Measurements from ENCODE around the gene ATF7IP2.
A peak's percentile ranks its signal among the peaks of the same experiment; 100 is the strongest.

The ATF7IP2 gene

GRCh38 chr16:10510279-10510678 lies 124.4 kb downstream of the ATF7IP2 start:
- peaks cover 5% of the 10 kb centered on the region for H3K36me3 Mint-ChIP-seq (ENCODE audit: insufficient read depth)
- no peaks in the 10 kb centered on the region for H3K9me3 Mint-ChIP-seq
- H3K27ac Mint-ChIP-seq (ENCODE audit: low read depth), result no peak overlapping the region
- no peak overlapping the region for H3K4me3 Mint-ChIP-seq
- no peaks in the 10 kb centered on the region for H3K4me1 Mint-ChIP-seq
- ATAC-seq (replicated peaks; ENCODE audit: extremely low read depth, poor library complexity, severe bottlenecking) (no peak), DNase-seq (ENCODE audit: low spot score in 2 of 2) (no peak)
- no peaks in the 10 kb centered on the region for H3K27me3 Mint-ChIP-seq

DNA sequence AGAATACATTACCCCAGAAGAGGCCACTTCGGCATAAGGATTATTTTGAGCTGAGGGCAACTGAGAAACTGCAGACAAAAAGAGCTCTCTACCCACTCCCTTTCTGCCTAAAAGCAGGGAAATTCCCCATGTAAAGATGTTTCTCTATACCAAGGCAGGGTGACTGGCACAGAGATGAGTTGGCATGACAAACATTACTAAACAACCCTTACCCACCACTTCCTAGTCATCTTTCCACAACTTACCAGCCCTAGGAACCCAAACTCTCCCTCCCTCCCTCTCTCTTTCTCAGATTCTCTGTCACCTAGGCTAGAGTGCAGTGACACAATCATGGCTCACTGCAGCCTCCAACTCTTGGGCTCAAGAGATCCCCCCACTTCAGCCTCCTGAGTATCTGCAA lies 126.0 kb downstream of the ATF7IP2 start:
- H3K4me1 Mint-ChIP-seq, result no peaks in the 10 kb centered on the region
- ATAC-seq (replicated peaks; ENCODE audit: extremely low read depth, poor library complexity, severe bottlenecking) (no peak), DNase-seq (ENCODE audit: low spot score in 2 of 2) (no peak)
- no peaks in the 10 kb centered on the region for H3K27me3 Mint-ChIP-seq
- H3K4me3 Mint-ChIP-seq, result no peak overlapping the region
- peaks cover 5% of the 10 kb centered on the region for H3K36me3 Mint-ChIP-seq (ENCODE audit: insufficient read depth)
- H3K9me3 Mint-ChIP-seq, result no peaks in the 10 kb centered on the region
- no peak overlapping the region for H3K27ac Mint-ChIP-seq (ENCODE audit: low read depth)

- H3K9me3 Mint-ChIP-seq, result no peaks in the 10 kb centered on the region
- peaks cover 5% of the 10 kb centered on the region for H3K36me3 Mint-ChIP-seq (ENCODE audit: insufficient read depth)
- DNase-seq (ENCODE audit: low spot score in 2 of 2) (peak; percentile 22 to 30), ATAC-seq (replicated peaks; ENCODE audit: extremely low read depth, poor library complexity, severe bottlenecking) (no peak)
- no peak overlapping the region for H3K27ac Mint-ChIP-seq (ENCODE audit: low read depth)
- H3K27me3 Mint-ChIP-seq, result no peaks in the 10 kb centered on the region
- H3K4me1 Mint-ChIP-seq, result no peaks in the 10 kb centered on the region
- H3K4me3 Mint-ChIP-seq, result no peak overlapping the region
Measured at GRCh38 chr16:10514369-10515055, 128.7 kb downstream of the ATF7IP2 start.

- peaks cover 13% of the 10 kb centered on the region for H3K27me3 Mint-ChIP-seq
- H3K27ac Mint-ChIP-seq (ENCODE audit: low read depth), result no peak overlapping the region
- ATAC-seq (replicated peaks; ENCODE audit: extremely low read depth, poor library complexity, severe bottlenecking), result no peak
- no peaks in the 10 kb centered on the region for H3K4me1 Mint-ChIP-seq
- no peak for DNase-seq (ENCODE audit: low spot score in 2 of 2)
- no peaks in the 10 kb centered on the region for H3K36me3 Mint-ChIP-seq (ENCODE audit: insufficient read depth)
- H3K9me3 Mint-ChIP-seq, result no peaks in the 10 kb centered on the region
- H3K4me3 Mint-ChIP-seq, result no peak overlapping the region
Measured at GRCh38 chr16:10517868-10518267, 132.0 kb downstream of the ATF7IP2 start.

- Mint-ChIP-seq H3K27ac (ENCODE audit: low read depth) (no peak overlapping the region), H3K36me3 (ENCODE audit: insufficient read depth) (no peaks in the 10 kb centered on the region), H3K27me3 (peaks cover 13% of the 10 kb centered on the region), H3K4me3 (no peak overlapping the region), H3K9me3 (no peaks in the 10 kb centered on the region), H3K4me1 (no peaks in the 10 kb centered on the region)
- no peak for ATAC-seq (replicated peaks; ENCODE audit: extremely low read depth, poor library complexity, severe bottlenecking)
- no peak for DNase-seq (ENCODE audit: low spot score in 2 of 2)
Measured at GRCh38 chr16:10518479-10519041, 132.7 kb downstream of the ATF7IP2 start.

GRCh38 chr16:10519297-10519696 lies 133.4 kb downstream of the ATF7IP2 start:
- DNase-seq (ENCODE audit: low spot score in 2 of 2) (no peak), ATAC-seq (replicated peaks; ENCODE audit: extremely low read depth, poor library complexity, severe bottlenecking) (no peak)
- Mint-ChIP-seq H3K4me1 (no peaks in the 10 kb centered on the region), H3K4me3 (no peak overlapping the region), H3K9me3 (no peaks in the 10 kb centered on the region), H3K36me3 (ENCODE audit: insufficient read depth) (no peaks in the 10 kb centered on the region), H3K27me3 (peaks cover 13% of the 10 kb centered on the region), H3K27ac (ENCODE audit: low read depth) (no peak overlapping the region)

DNA sequence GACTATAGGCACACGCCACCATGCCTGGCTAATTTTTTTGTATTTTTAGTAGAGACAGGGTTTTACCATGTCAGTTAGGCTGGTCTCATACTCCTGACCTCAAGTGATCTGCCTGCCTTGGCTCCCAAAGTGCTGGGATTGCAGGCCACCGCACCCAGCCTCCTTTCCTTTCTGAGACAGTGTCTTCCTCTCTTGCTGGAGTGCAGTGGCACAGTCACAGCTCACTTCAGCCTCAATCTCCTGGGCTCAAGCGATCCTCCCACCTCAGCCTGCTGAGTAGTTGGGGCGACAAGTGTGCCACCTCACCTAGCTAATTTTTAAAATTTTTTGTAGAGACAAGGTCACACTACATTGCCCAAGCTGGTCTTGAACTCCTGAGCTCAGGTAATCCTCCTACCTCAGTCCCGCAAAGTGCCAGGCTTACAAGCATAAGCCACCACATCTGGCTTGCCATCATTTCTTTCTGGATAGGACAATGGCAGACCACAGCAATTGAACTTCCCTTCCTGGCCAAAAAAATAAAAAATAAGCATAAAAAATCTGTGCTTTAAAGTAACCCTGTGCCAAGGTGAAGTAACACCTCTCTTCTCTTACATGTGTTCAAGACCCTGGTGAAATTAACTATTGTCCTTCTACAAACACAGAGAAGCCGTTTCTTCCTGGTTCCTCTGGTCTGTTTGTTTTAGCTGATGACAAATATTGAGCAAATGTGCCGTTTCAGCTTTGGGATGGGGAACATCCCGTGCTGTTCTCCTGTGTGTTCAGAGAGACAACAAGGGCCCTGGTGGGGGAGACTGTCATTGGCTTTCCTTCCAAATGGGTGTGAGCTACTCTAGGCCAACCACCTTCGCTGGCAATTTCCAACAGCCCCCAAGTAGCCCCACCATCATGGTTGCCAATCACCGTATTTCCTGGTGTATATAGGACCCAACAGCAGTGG lies 134.3 kb downstream of the ATF7IP2 start:
- no peaks in the 10 kb centered on the region for H3K9me3 Mint-ChIP-seq
- H3K4me1 Mint-ChIP-seq, result no peaks in the 10 kb centered on the region
- ATAC-seq (replicated peaks; ENCODE audit: extremely low read depth, poor library complexity, severe bottlenecking), result no peak
- no peak for DNase-seq (ENCODE audit: low spot score in 2 of 2)
- H3K36me3 Mint-ChIP-seq (ENCODE audit: insufficient read depth), result no peaks in the 10 kb centered on the region
- no peak overlapping the region for H3K27ac Mint-ChIP-seq (ENCODE audit: low read depth)
- H3K4me3 Mint-ChIP-seq, result no peak overlapping the region
- peaks cover 13% of the 10 kb centered on the region for H3K27me3 Mint-ChIP-seq

DNA sequence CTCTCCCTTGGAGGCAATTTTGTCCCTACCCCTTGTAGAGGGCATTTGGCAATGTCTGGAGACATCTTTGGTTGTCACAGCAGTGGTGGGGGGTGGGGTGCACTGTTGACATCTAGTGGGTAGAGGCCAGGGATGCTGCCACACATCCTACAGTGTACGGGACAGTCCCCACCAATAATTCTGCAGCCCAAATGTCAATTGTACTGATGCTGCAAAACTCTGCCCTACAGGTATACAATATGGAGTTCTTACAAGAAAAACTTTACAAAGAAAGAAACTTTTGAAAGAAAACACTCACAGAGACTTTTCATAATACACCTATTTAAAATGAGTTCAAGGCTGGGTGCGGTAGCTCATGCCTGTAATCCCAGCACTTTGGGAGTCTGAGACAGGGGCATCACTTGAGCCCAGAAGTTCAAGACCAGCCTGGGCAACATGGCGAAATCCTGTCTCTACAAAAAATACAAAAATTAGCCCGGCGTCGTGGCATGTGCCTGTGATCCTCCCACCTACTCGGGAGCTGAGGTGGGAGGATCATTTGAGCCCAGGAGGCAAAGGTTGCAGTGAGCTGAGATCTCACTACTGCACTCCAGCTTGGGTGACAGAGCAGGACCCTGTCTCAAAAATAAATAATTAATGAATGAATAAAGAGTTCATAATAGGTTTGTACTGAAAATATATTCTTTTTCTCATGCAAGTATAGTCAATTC lies 135.2 kb downstream of the ATF7IP2 start:
- Mint-ChIP-seq H3K9me3 (no peaks in the 10 kb centered on the region), H3K27ac (ENCODE audit: low read depth) (no peak overlapping the region), H3K36me3 (ENCODE audit: insufficient read depth) (peaks cover 2% of the 10 kb centered on the region), H3K4me1 (no peaks in the 10 kb centered on the region), H3K27me3 (peaks cover 13% of the 10 kb centered on the region), H3K4me3 (no peak overlapping the region)
- ATAC-seq (replicated peaks; ENCODE audit: extremely low read depth, poor library complexity, severe bottlenecking) (no peak), DNase-seq (ENCODE audit: low spot score in 2 of 2) (no peak)

- peaks cover 13% of the 10 kb centered on the region for H3K27me3 Mint-ChIP-seq
- peaks cover 2% of the 10 kb centered on the region for H3K36me3 Mint-ChIP-seq (ENCODE audit: insufficient read depth)
- ATAC-seq (replicated peaks; ENCODE audit: extremely low read depth, poor library complexity, severe bottlenecking) (no peak), DNase-seq (ENCODE audit: low spot score in 2 of 2) (no peak)
- H3K27ac Mint-ChIP-seq (ENCODE audit: low read depth), result no peak overlapping the region
- no peaks in the 10 kb centered on the region for H3K9me3 Mint-ChIP-seq
- no peaks in the 10 kb centered on the region for H3K4me1 Mint-ChIP-seq
- H3K4me3 Mint-ChIP-seq, result no peak overlapping the region
Measured at GRCh38 chr16:10521681-10522274, 135.9 kb downstream of the ATF7IP2 start.

DNA sequence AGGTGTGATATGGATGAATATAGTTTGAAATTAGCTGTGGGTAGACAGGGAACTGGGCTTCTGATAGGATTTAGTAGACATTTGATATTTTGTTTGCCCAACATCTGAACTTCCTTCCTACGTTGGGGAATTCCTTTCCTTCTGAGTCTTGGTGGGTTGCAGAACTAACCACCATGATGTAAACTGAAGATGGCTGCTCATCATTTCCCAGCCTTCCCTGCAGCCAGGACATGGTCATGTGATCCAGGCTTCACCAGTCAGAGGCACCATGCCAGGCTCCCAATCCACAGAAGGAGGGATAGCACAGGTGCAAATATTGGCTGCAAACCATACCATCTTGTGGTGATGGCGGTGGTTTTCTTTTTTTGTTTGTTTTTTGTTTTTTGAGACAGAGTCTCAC lies 137.1 kb downstream of the ATF7IP2 start:
- Mint-ChIP-seq H3K4me3 (no peak overlapping the region), H3K36me3 (ENCODE audit: insufficient read depth) (peaks cover 2% of the 10 kb centered on the region), H3K27me3 (peaks cover 13% of the 10 kb centered on the region), H3K27ac (ENCODE audit: low read depth) (no peak overlapping the region), H3K9me3 (no peaks in the 10 kb centered on the region), H3K4me1 (no peaks in the 10 kb centered on the region)
- ATAC-seq (replicated peaks; ENCODE audit: extremely low read depth, poor library complexity, severe bottlenecking) (no peak), DNase-seq (ENCODE audit: low spot score in 2 of 2) (no peak)

GRCh38 chr16:10525214-10525825 lies 139.5 kb downstream of the ATF7IP2 start:
- H3K4me3 Mint-ChIP-seq, result no peak overlapping the region
- DNase-seq (ENCODE audit: low spot score in 2 of 2) (no peak), ATAC-seq (replicated peaks; ENCODE audit: extremely low read depth, poor library complexity, severe bottlenecking) (no peak)
- no peaks in the 10 kb centered on the region for H3K9me3 Mint-ChIP-seq
- H3K4me1 Mint-ChIP-seq, result no peaks in the 10 kb centered on the region
- H3K27ac Mint-ChIP-seq (ENCODE audit: low read depth), result no peak overlapping the region
- peaks cover 2% of the 10 kb centered on the region for H3K36me3 Mint-ChIP-seq (ENCODE audit: insufficient read depth)
- peaks cover 5% of the 10 kb centered on the region for H3K27me3 Mint-ChIP-seq

DNA sequence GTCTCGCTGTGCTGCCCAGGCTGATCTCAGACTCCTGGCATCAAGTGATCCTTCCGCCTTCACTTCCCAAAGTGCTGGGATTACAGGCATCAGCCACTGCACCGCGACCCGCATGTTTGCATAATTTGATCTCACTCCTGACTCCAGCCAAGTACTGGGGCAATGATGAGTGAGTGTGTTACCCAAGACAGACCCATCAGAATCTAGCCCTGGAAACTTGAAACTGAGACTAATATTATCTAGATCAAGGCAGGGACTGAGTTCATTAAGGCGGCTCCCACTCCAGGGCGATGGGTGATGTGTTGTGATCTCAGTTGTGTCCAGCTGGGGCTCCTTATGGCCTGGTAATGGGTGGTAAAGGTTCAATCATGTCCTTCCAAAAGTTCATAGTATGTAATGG lies 141.1 kb downstream of the ATF7IP2 start:
- no peaks in the 10 kb centered on the region for H3K9me3 Mint-ChIP-seq
- no peaks in the 10 kb centered on the region for H3K27me3 Mint-ChIP-seq
- peaks cover 2% of the 10 kb centered on the region for H3K36me3 Mint-ChIP-seq (ENCODE audit: insufficient read depth)
- H3K27ac Mint-ChIP-seq (ENCODE audit: low read depth), result no peak overlapping the region
- no peak for ATAC-seq (replicated peaks; ENCODE audit: extremely low read depth, poor library complexity, severe bottlenecking)
- no peak for DNase-seq (ENCODE audit: low spot score in 2 of 2)
- no peak overlapping the region for H3K4me3 Mint-ChIP-seq
- no peaks in the 10 kb centered on the region for H3K4me1 Mint-ChIP-seq
